GM10847 (cell line): ENCODE data around the gene MCC.

Experiments
- POLR2A ChIP-seq: IDR thresholded peaks from 2 replicates; pipeline ENCODE4 v1.6.1; 2011; ENCODE audit not compliant: insufficient read length; ENCODE audit errors: extremely low read depth

Gene MCC

GRCh38 chr5:113213551-113214425 is 274.5 kb downstream of the MCC start:
- TF ChIP-seq POLR2A = no peak

GRCh38 chr5:113212244-113212920 is 275.9 kb downstream of the MCC start:
- TF ChIP-seq POLR2A = no peak

GRCh38 chr5:113209498-113209897 is 278.8 kb downstream of the MCC start:
- no peak for TF ChIP-seq POLR2A

- TF ChIP-seq POLR2A = no peak
Measured at GRCh38 chr5:113205807-113206206, 282.4 kb downstream of the MCC start.

DNA sequence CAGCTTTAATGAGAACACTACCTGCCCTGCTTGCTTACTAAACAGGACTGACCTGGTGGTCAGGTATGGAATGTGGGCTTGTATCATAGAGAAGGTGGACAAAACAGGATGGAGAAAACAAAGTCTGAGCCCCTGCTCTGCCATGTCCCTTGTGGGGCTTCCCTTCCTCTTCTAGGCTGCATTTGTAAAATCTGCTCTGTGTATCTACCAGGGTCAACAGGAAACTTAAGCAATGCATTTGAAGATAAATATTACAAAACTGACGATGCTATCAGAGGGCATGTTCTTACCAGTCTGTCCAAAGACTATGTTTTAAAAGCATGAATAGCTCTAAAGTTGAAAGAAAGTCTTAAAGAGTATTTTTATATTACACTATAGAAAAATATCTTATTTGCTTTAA is 282.9 kb downstream of the MCC start:
- TF ChIP-seq POLR2A = no peak

GRCh38 chr5:113204525-113205161 is 283.6 kb downstream of the MCC start:
- no peak for TF ChIP-seq POLR2A

DNA sequence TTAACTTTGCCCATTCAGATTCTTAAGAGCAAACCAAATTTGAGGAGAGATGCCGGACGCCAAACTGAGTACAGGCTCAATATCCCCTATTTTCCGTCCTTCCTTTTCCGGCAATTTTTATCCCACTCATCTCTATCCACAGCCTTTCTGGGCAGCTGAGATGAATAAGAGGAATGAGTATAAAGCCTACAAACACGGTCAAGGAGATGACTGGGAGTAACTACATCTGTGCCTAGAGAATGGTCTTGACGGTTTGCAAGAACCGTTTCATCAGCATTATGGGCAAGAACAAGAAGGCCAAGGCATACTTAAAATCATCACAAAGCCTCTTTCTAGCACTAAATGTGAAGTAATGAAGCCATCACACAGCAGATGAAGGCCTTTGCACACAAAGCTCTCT is 284.3 kb downstream of the MCC start:
- no peak for TF ChIP-seq POLR2A

GRCh38 chr5:113202746-113203716 is 285.2 kb downstream of the MCC start:
- TF ChIP-seq POLR2A = no peak

DNA sequence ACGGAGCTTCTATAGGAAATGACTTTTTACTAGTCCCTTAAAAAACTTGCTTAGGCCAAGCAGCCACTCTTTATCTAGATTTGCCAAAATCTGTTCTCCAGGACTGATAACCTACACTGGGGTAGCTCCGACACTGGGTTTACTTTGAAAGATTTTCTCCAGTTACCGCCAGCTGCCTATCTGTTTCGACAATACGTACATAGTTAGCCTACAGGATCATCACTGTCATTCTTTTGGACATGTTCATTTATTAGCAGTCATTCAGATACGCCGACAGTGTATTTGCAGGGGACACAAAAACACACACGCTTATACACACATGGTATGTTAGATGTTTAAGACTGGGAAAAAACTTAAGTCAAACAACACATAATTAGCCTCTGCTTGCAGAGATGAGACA is 286.0 kb downstream of the MCC start:
- TF ChIP-seq POLR2A = no peak

GRCh38 chr5:113201715-113202114 is 286.5 kb downstream of the MCC start:
- TF ChIP-seq POLR2A = no peak

DNA sequence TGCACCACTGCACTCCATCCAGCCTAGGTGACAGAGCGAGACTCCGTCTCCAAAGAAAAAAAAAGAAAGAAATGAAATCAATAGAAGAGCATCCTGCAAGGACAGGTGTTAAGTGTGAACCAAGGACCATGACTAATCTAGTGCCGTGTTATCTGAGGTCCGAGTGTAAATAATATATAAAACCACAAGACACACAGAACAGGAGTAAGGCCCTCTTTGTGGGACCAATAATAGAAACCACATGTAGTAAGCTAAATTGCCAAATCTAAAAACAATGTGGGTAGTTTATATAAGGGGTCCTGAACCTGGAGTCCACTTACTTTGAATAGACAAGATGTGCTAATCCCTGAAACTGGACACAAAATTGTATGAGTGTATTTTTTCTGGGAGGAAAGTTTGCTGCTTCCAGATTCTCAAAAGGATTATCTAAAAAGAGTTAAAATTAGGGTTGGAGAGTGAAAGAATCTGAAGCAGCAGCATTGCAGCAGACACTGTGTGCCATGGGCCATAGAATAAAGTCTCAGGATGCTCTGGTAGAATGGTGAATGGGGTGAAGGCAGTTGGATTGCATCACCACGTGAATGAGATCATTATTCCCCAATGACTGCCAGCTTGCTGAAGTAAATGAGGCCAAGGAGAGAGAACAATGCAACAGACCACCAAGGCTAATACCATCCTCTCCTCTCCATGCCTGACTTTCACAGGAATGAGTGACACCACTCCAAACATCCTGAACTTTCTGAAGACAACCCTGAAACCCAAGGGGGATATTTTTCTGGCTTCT is 288.9 kb downstream of the MCC start:
- no peak for TF ChIP-seq POLR2A

GRCh38 chr5:113197456-113198200 is 290.6 kb downstream of the MCC start:
- TF ChIP-seq POLR2A = no peak

DNA sequence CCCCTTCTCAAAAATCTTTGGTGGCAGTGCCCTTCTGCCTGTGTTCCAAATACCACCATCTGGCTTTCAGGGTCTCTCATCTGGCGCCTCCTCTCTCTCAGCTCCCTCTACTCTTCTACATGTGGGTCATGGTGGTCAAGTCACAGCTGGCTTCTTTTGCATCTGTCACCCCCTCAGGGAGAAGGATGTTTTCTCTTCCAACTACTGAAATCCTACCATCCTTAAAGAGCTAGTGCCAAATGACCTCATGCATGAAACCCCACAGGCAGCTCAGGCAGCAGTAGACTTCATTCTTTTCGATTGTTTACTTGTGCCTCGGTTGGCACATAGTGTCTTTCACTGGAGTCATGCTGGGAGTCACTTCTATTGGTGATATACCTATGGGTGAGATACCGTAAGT is 292.5 kb downstream of the MCC start:
- TF ChIP-seq POLR2A = no peak
